HCT116 (cell line): ENCODE results near the gene ENPP6. TPM values are rescaled to one million over a fixed set of nuclear protein-coding genes. Genes with fewer than 3 reads are reported as not detected.

Experiments used
- ATAC-seq: fragments of 200-7000 bp; cut with Tn5 transposase; 2 replicates; pipeline ENCODE4 v1.9.1; 2020; ENCODE audit warnings: mild to moderate bottlenecking, moderate library complexity
- BruUV-seq: library from RNA; stranded (reverse); fragments of 400-500 nt; replicated peaks from 2 replicates; lab custom pipeline; 2021; lab: Mats Ljungman, UMichigan
- CTCF ChIA-PET: fragments of 300-600 bp; sonication (Branson Sonifier 250); formaldehyde crosslinking; loops from one replicate; lab custom pipeline; 2021; ENCODE audit warnings: antibody characterized with exemption; lab: Charles Lee
- POLR2A ChIA-PET: fragments of 300-600, 350-600 bp; sonication (Branson Sonifier 250); formaldehyde crosslinking; loops from one replicate; lab custom pipeline; 2021; ENCODE audit warnings: antibody characterized with exemption; lab: Charles Lee
- RAD21 ChIA-PET, 2 experiments: fragments of 300-600 bp; sonication (Branson Sonifier 250); formaldehyde crosslinking; loops; one replicate each; lab custom pipeline; 2023; ENCODE audit warnings: low total read pairs in 2 of 2; ENCODE audit not compliant: uncharacterized antibody in 2 of 2, unreplicated experiment in 2 of 2, low non-redundant PET in 1 of 2; lab: Charles Lee
- DNase-seq: peaks from one replicate; pipeline ENCODE4 v3.0.0-alpha.2; 2010; ENCODE audit warnings: low read depth, low spot score
- H2AFZ ChIP-seq: fragments of 200-600 bp; shearing (Covaris generic), sonication (generic); 2 replicates; pipeline ENCODE4 v1.6.1; 2017; ENCODE audit warnings: low read depth, mixed run types, mixed read lengths, antibody characterized with exemption, low read length; ENCODE audit not compliant: poor library complexity, severe bottlenecking
- H3K27ac ChIP-seq: 2 replicates; pipeline ENCODE4 v1.5.1; 2012; ENCODE audit warnings: low read depth, low read length
- H3K27me3 ChIP-seq: fragments of 200-600 bp; sonication (generic); 2 replicates; pipeline ENCODE4 v1.6.1; 2016; ENCODE audit warnings: mixed run types, low read length, mixed read lengths; ENCODE audit not compliant: insufficient read depth
- H3K36me3 ChIP-seq, 2 experiments: fragments of 200-500 bp in 1 of 2; fragments of 200-600 bp in 1 of 2; sonication (Bioruptor generic) in 1 of 2; sonication (generic) in 1 of 2; 2 replicates each; pipeline versions ENCODE4 v1.5.1 to v1.6.1; 2014 to 2016; ENCODE audit warnings: low read length in 2 of 2, inconsistent platforms in 1 of 2, mixed read lengths in 1 of 2, mixed run types in 1 of 2; ENCODE audit not compliant: insufficient read depth in 2 of 2, control insufficient read depth in 1 of 2
- H3K4me1 ChIP-seq, 2 experiments: fragments of 200-600 bp in 1 of 2; sonication (generic) in 1 of 2; 2 replicates each; pipeline versions ENCODE4 v1.5.1 to v1.6.1; 2012 to 2017; ENCODE audit warnings: low read length in 2 of 2, inconsistent platforms in 1 of 2, mild to moderate bottlenecking in 1 of 2, mixed read lengths in 1 of 2, mixed run types in 1 of 2, moderate library complexity in 1 of 2; ENCODE audit not compliant: insufficient read depth in 2 of 2, control insufficient read depth in 1 of 2
- H3K4me2 ChIP-seq: fragments of 200-600 bp; sonication (generic); 2 replicates; pipeline ENCODE4 v1.6.1; 2017; ENCODE audit warnings: mixed run types, low read length, mixed read lengths
- H3K4me3 ChIP-seq, 2 experiments: fragments of 200-600 bp in 1 of 2; sonication (generic) in 1 of 2; replicated peaks in 1 of 2; 2 replicates each; pipeline ENCODE4 v1.5.1; 2011 to 2016; ENCODE audit warnings: low read length in 2 of 2, control low read depth in 1 of 2, low read depth in 1 of 2, mild to moderate bottlenecking in 1 of 2, mixed read lengths in 1 of 2, mixed run types in 1 of 2
- H3K79me2 ChIP-seq: fragments of 200-600 bp; sonication (generic); 2 replicates; pipeline ENCODE4 v1.6.1; 2017; ENCODE audit warnings: mild to moderate bottlenecking, mixed run types, low read length, moderate library complexity, mixed read lengths; ENCODE audit not compliant: insufficient read depth
- H3K9ac ChIP-seq: fragments of 200-600 bp; sonication (generic); 2 replicates; pipeline ENCODE4 v1.6.1; 2016; ENCODE audit warnings: low read length, mixed read lengths
- H3K9me2 ChIP-seq: fragments of 200-600 bp; sonication (generic), shearing (Covaris generic); 2 replicates; pipeline ENCODE4 v1.6.1; 2017; ENCODE audit warnings: mixed run types, mild to moderate bottlenecking, moderate library complexity; ENCODE audit not compliant: insufficient read depth
- H3K9me3 ChIP-seq, 2 experiments: fragments of 200-500 bp in 1 of 2; fragments of 200-600 bp in 1 of 2; sonication (Bioruptor generic) in 1 of 2; sonication (generic) in 1 of 2; 2 replicates each; pipeline ENCODE4 v1.6.1; 2014 to 2017; ENCODE audit warnings: low read length in 2 of 2, mixed read lengths in 2 of 2, inconsistent platforms in 1 of 2, low read depth in 1 of 2, mild to moderate bottlenecking in 1 of 2, mixed run types in 1 of 2, moderate library complexity in 1 of 2; ENCODE audit not compliant: control insufficient read depth in 1 of 2, insufficient read depth in 1 of 2
- H4K20me1 ChIP-seq: fragments of 200-600 bp; sonication (generic), shearing (Covaris generic); 2 replicates; pipeline ENCODE4 v1.6.1; 2017; ENCODE audit warnings: mixed run types, mild to moderate bottlenecking, moderate library complexity; ENCODE audit not compliant: insufficient read depth
- ATF3 ChIP-seq: IDR thresholded peaks from 2 replicates; pipeline ENCODE4 v1.6.1; 2012
- CEBPB ChIP-seq: IDR thresholded peaks from 2 replicates; pipeline ENCODE4 v1.6.1; 2012; ENCODE audit warnings: low read depth
- EGR1 ChIP-seq: IDR thresholded peaks from 2 replicates; pipeline ENCODE4 v1.6.1; 2012; ENCODE audit warnings: low read depth
- ELF1 ChIP-seq: IDR thresholded peaks from 2 replicates; pipeline ENCODE4 v1.6.1; 2012; ENCODE audit warnings: low read depth, borderline replicate concordance
- EZH2 ChIP-seq: fragments of 200-600 bp; sonication (generic); IDR thresholded peaks from 2 replicates; pipeline ENCODE4 v1.6.1; 2017; ENCODE audit warnings: antibody characterized with exemption, mixed run types
- EZH2phosphoT487 ChIP-seq: fragments of 200-600 bp; IDR thresholded peaks from 2 replicates; pipeline ENCODE4 v1.6.1; 2018; ENCODE audit warnings: antibody characterized with exemption, borderline replicate concordance
- JUND ChIP-seq: IDR thresholded peaks from 2 replicates; pipeline ENCODE4 v1.6.1; 2012
- SP1 ChIP-seq: IDR thresholded peaks from 2 replicates; pipeline ENCODE4 v1.6.1; 2012; ENCODE audit warnings: low read depth
- SRF ChIP-seq: IDR thresholded peaks from 2 replicates; pipeline ENCODE4 v1.6.1; 2012; ENCODE audit warnings: low read depth
- TCF7L2 ChIP-seq: IDR thresholded peaks from 2 replicates; pipeline ENCODE4 v1.7.0; 2011; ENCODE audit warnings: borderline replicate concordance, inconsistent platforms; ENCODE audit not compliant: insufficient read depth, insufficient read length; ENCODE audit errors: extremely low read depth
- ZBTB33 ChIP-seq: IDR thresholded peaks from 2 replicates; pipeline ENCODE4 v1.6.1; 2011; ENCODE audit warnings: mild to moderate bottlenecking, low read length, moderate library complexity; ENCODE audit not compliant: insufficient replicate concordance; ENCODE audit errors: extremely low read depth
- intact Hi-C: fragments of 100-400 bp; cut with micrococcal nuclease; formaldehyde crosslinking; loops from 2 replicates; pipeline ENCODE4 v1.10.0; 2022
- total RNA-seq: library from RNA; stranded (reverse); gene quantifications from one replicate; pipeline ENCODE4 v1.2.1, GENCODE V29; 2021; ENCODE audit not compliant: unreplicated experiment

ENPP6 gene
- total RNA-seq, 1 experiment from 2014 or later, result not detected

- ATAC-seq (no peak), DNase-seq (no peak)
- Histone ChIP-seq H4K20me1 (no peaks in the 10 kb centered on the region), H2AFZ (no peak overlapping the region), H3K27ac (no peak overlapping the region), H3K36me3 (no peaks in the 10 kb centered on the region), H3K9ac (no peak overlapping the region), H3K4me2 (no peak overlapping the region), H3K9me3 (no peaks in the 10 kb centered on the region), H3K9me2 (no peaks in the 10 kb centered on the region), H3K4me1 (no peaks in the 10 kb centered on the region), H3K27me3 (no peaks in the 10 kb centered on the region)
- intact Hi-C loops, result no loop called here
- ChIA-PET RAD21 (no interaction called here), CTCF (no interaction called here), POLR2A (no interaction called here)
- TF ChIP-seq ELF1, result no peak
- no peak for TF ChIP-seq SRF
- TF ChIP-seq JUND, result no peak
- TF ChIP-seq EGR1, result no peak
- no peak for TF ChIP-seq EZH2
- TF ChIP-seq CEBPB, result no peak
- TF ChIP-seq TCF7L2, result no peak
- TF ChIP-seq ATF3, result no peak
- no peak for TF ChIP-seq EZH2phosphoT487
- TF ChIP-seq SP1, result no peak
- no peak for TF ChIP-seq ZBTB33
- TF ChIP-seq, all 23 proteins: peak for 0
- Histone ChIP-seq H3K79me2 (no peaks in the 10 kb centered on the region), H3K4me3 (no peak overlapping the region)
- no TSS peak for BruUV-seq
Observed at GRCh38 chr4:184148738-184149637, 68.7 kb downstream of the ENPP6 start.
